Peyer's patch (tissue), 4 donors: ENCODE measurements around the gene TMEM87B.

Experiments used
- CTCF ChIP-seq, 6 experiments: fragments of 450-650 bp in 4 of 6; fragments of 200-600 bp in 2 of 6; sonication (generic) in 1 of 6; IDR thresholded peaks; one replicate each; pipeline ENCODE4 v1.5.1; 2017 to 2019; ENCODE audit warnings: antibody characterized with exemption in 6 of 6, mild to moderate bottlenecking in 3 of 6, moderate library complexity in 1 of 6
- POLR2A ChIP-seq, 2 donors: fragments of 450-650 bp; IDR thresholded peaks; one replicate each; pipeline ENCODE4 v1.5.1; 2017; ENCODE audit warnings: antibody characterized with exemption in 2 of 2, mild to moderate bottlenecking in 2 of 2, moderate library complexity in 2 of 2

- TF ChIP-seq CTCF (IDR thresholded peaks at IDR 0.05), result no peak
- TF ChIP-seq POLR2A (IDR thresholded peaks at IDR 0.05), result no peak
These were observed 99.4 kb downstream of the TMEM87B start for GRCh38 chr2:112154246-112155117.
